Measurements from ENCODE around the gene AXL.

Gene AXL

GRCh38 chr19:41238244-41238643 is 19.2 kb downstream of the AXL start:
- ATAC-seq = no peak

GRCh38 chr19:41239363-41239762 is 20.3 kb downstream of the AXL start:
- no peak for ATAC-seq

- no peak for ATAC-seq
These were observed 21.0 kb downstream of the AXL start for GRCh38 chr19:41239961-41240574.

- ATAC-seq = no peak
These were observed 22.8 kb downstream of the AXL start for GRCh38 chr19:41241859-41242258.

- ATAC-seq = no peak
These were observed 25.1 kb downstream of the AXL start for GRCh38 chr19:41244117-41244516.

GRCh38 chr19:41245843-41246242 is 26.8 kb downstream of the AXL start:
- ATAC-seq = no peak

GRCh38 chr19:41248895-41249294 is 29.9 kb downstream of the AXL start:
- ATAC-seq = no peak

- no peak for ATAC-seq
These were observed 30.8 kb downstream of the AXL start for GRCh38 chr19:41249707-41250423.

GRCh38 chr19:41253660-41254059 is 34.6 kb downstream of the AXL start:
- ATAC-seq = no peak

- ATAC-seq = no peak
These were observed 36.1 kb downstream of the AXL start for GRCh38 chr19:41255171-41255570.

GRCh38 chr19:41261474-41262190 is 42.6 kb downstream of the AXL start:
- ATAC-seq = no peak

- ATAC-seq = peak; percentile 22 to 32
These were observed 44.2 kb downstream of the AXL start for GRCh38 chr19:41263042-41263849.

GRCh38 chr19:41263850-41264580 is 45.0 kb downstream of the AXL start, which contains the start of gene HNRNPUL1:
Gene HNRNPUL1, plus strand, starts transcription at chr19:41264372. Its CDS starts 132 bp downstream, at chr19:41264504.
- peak; percentile 75 to 77 for ATAC-seq

- ATAC-seq = no peak
These were observed 45.8 kb downstream of the AXL start for GRCh38 chr19:41264581-41265394.

- ATAC-seq = no peak
These were observed 46.6 kb downstream of the AXL start for GRCh38 chr19:41265395-41266153.

- no peak for ATAC-seq
These were observed 50.0 kb downstream of the AXL start for GRCh38 chr19:41269055-41269454.

GRCh38 chr19:41269571-41269970 is 50.5 kb downstream of the AXL start:
- no peak for ATAC-seq

- no peak for ATAC-seq
These were observed 54.1 kb downstream of the AXL start for GRCh38 chr19:41273076-41273475.

GRCh38 chr19:41274802-41275201 is 55.8 kb downstream of the AXL start:
- ATAC-seq = no peak

GRCh38 chr19:41276231-41276630 is 57.2 kb downstream of the AXL start:
- ATAC-seq = no peak

- ATAC-seq = no peak
These were observed 59.5 kb downstream of the AXL start for GRCh38 chr19:41278478-41278877.
